Activated CD4-positive, alpha-beta T cell treated with anti-CD3 and anti-CD28 coated beads, Interleukin-2, amount 10 ng/mL, durations not matched to agents 7 days and 5 days (primary cell): ENCODE results near the gene PGS1. TPM values are rescaled to one million over a fixed set of nuclear protein-coding genes. Genes with fewer than 3 reads are reported as not detected.
"Not testable (repeated sequence)": the region's sequence is repeated elsewhere in the genome, so short reads cannot be mapped to it uniquely, and the experiment has no call there.

Experiments used
- CTCF ChIA-PET: fragments of 350-600 bp; sonication (Branson Sonifier 250); formaldehyde crosslinking; loops from one replicate; lab custom pipeline; 2021; ENCODE audit warnings: antibody characterized with exemption; lab: Charles Lee
- POLR2A ChIA-PET: fragments of 350-600 bp; sonication (Branson Sonifier 250); formaldehyde crosslinking; loops from one replicate; lab custom pipeline; 2021; ENCODE audit warnings: antibody characterized with exemption; lab: Charles Lee
- DNase-seq: peaks from one replicate; pipeline ENCODE4 v3.0.0-alpha.2; 2020
- H3K27ac Mint-ChIP-seq: one replicate; pipeline ENCODE4 v1.8.0; 2021; ENCODE audit warnings: mild to moderate bottlenecking, moderate library complexity, mixed read lengths
- H3K27me3 Mint-ChIP-seq: one replicate; pipeline ENCODE4 v1.8.0; 2021; ENCODE audit warnings: mixed read lengths
- H3K36me3 Mint-ChIP-seq: one replicate; pipeline ENCODE4 v1.8.0; 2021; ENCODE audit warnings: low read depth, mixed read lengths
- H3K4me1 Mint-ChIP-seq: one replicate; pipeline ENCODE4 v1.8.0; 2021; ENCODE audit warnings: mixed read lengths
- H3K4me3 Mint-ChIP-seq: one replicate; pipeline ENCODE4 v1.8.0; 2021; ENCODE audit warnings: mild to moderate bottlenecking, moderate library complexity, mixed read lengths
- H3K9me3 Mint-ChIP-seq: one replicate; pipeline ENCODE4 v1.8.0; 2021; ENCODE audit warnings: mixed read lengths
- total RNA-seq, 2 experiments: library from RNA; stranded (reverse); gene quantifications; one replicate each; pipeline ENCODE4 v1.2.3, GENCODE V29; 2021

The PGS1 gene
- total RNA-seq, 2 experiments from 2014 or later: 71.1 to 78.3 TPM

DNA sequence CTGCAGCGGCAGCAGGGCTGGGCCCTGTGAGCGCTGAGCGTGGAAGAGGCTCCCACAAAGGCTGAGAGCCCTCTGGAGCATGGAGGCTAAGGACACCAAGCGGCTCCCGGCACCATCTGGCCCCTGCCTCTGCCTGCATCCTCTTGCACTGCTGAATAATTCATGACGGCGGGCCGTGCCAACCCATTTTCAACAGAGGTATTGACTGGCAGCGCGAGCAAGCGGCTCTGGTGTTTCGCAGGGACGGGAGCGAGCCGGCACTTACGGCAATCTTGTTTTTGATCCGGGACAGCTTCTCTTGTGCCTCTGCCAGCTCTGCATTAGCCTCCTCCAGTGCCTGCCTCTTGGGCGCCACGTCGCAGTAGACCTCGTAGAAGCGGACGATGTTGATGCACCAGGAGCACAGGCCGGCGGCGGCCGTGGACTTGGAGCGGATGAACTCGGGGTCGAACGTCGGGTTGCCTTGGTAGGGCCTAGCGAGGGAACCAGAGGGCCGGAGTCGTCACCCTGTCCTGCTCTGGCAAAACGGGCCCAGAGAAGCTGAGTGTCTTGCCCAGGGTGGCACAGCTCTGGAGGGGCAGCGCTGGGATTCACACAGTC, 80.4 kb downstream of the PGS1 start:
- H3K27ac Mint-ChIP-seq: no peak overlapping the region
- no peaks in the 10 kb centered on the region for H3K9me3 Mint-ChIP-seq
- no peaks in the 10 kb centered on the region for H3K4me1 Mint-ChIP-seq
- H3K27me3 Mint-ChIP-seq: no peaks in the 10 kb centered on the region
- ChIA-PET POLR2A (no interaction called here), CTCF (interaction anchor here (0.6 kb wide), 2 partner anchors 212 to 474 kb away, joined by 4 read pairs; no protein-coding TSS in a partner anchor)
- H3K4me3 Mint-ChIP-seq: no peak overlapping the region
- DNase-seq: no peak
- H3K36me3 Mint-ChIP-seq: no peaks in the 10 kb centered on the region

GRCh38 chr17:78459696-78460095, 81.2 kb downstream of the PGS1 start:
- ChIA-PET CTCF (interaction anchor here (0.6 to 1.2 kb wide), 2 partner anchors 13 to 475 kb away, joined by 3 to 4 read pairs; no protein-coding TSS in a partner anchor), POLR2A (no interaction called here)
- Mint-ChIP-seq H3K4me3 (no peak overlapping the region), H3K4me1 (no peaks in the 10 kb centered on the region), H3K27ac (no peak overlapping the region), H3K36me3 (no peaks in the 10 kb centered on the region), H3K27me3 (no peaks in the 10 kb centered on the region), H3K9me3 (no peaks in the 10 kb centered on the region)
- no peak for DNase-seq

DNA sequence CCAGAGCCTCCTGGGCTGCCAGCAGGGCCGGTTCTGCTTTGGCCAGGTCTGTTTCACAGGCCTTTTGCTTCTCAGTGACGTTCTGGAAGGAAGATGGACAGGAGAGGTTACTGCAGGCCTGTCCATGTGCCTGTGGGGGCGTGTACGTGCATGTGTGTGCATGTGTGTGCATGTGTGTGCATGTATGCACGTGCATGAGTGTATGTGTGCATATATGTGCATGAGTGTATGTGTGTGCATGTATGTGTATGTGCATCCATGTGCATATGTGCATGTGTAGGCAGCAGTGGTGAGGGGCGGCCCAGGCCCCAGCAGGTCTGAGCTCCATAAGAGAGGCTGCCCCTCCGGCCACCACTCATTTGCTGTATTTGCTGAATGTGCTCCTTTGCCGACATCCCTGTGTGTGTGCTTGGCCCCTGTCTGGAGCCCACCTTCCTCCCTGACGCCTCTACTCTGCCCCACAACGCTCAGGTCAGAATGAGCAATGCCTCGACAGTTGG, 81.8 kb downstream of the PGS1 start:
- Mint-ChIP-seq H3K4me1 (no peaks in the 10 kb centered on the region), H3K9me3 (no peaks in the 10 kb centered on the region), H3K27ac (no peak overlapping the region), H3K27me3 (no peaks in the 10 kb centered on the region), H3K36me3 (no peaks in the 10 kb centered on the region), H3K4me3 (no peak overlapping the region)
- no peak for DNase-seq
- ChIA-PET CTCF (interaction anchor here (1.2 kb wide), 1 partner anchor 14 kb away, joined by 3 read pairs; no protein-coding TSS in a partner anchor), POLR2A (no interaction called here)

DNA sequence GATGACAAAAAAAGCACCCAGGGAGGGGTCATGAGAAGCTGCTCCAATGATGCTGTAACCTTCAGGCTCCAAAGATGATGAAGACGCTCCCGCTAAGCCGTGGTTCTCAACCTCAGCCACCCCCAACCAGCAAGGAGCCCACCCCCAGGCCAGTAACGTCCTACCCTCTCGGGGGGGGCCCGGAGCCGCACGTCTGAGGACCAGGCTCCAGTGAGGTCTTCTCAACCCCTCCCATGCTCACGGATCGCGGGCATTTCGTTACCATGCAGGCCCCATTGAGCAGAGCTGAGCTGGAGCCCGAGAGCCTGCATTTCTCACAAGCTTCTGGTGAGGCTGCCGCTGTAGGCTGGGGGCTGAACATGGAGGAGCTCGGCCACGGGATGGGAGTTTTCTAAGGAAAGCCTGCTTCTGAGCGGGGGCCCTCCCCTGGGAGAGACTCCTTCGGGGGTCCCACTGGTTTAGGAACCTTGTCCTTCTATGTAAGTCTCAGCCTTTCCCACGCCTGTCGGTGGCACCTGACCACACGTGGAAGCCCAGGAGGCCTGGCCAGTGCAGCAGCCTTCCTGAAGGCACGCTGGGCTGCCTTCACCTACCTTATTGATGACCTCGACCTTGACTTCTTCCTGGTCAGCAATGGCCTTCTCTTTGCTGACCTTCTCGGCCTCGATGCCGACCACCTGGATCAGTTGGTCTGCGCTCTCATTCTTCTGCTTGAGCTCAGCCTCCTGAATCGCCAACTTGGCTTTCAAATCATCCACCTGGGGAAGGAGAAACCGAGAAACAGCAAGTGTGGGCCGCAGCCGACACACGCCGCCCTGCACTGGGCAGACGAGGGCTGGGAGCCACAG, 82.7 kb downstream of the PGS1 start:
- Mint-ChIP-seq H3K27ac (no peak overlapping the region), H3K9me3 (no peaks in the 10 kb centered on the region), H3K27me3 (no peaks in the 10 kb centered on the region), H3K4me1 (no peaks in the 10 kb centered on the region), H3K4me3 (no peak overlapping the region), H3K36me3 (no peaks in the 10 kb centered on the region)
- ChIA-PET CTCF (interaction anchor here (1.2 kb wide), 1 partner anchor 15 kb away, joined by 3 read pairs; no protein-coding TSS in a partner anchor), POLR2A (no interaction called here)
- DNase-seq: no peak

DNA sequence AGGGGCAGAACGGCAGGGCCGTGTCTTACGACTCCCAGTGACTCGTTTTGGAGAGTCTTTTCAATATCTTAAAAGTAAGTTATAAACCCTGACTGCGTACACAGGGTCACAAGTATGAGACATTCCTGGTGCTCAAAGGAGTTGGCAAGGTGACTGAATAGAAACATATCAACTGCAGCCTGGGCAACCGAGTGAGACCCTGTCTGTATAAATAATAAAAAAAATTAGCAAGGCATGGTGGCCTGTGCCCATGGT, 83.3 kb downstream of the PGS1 start:
- Mint-ChIP-seq H3K4me1 (no peaks in the 10 kb centered on the region), H3K27ac (no peak overlapping the region), H3K9me3 (no peaks in the 10 kb centered on the region), H3K27me3 (no peaks in the 10 kb centered on the region), H3K4me3 (no peak overlapping the region), H3K36me3 (no peaks in the 10 kb centered on the region)
- no peak for DNase-seq
- ChIA-PET POLR2A (no interaction called here), CTCF (interaction anchor here (1.9 kb wide), 1 partner anchor 22 kb away, joined by 4 read pairs; no protein-coding TSS in a partner anchor)

DNA sequence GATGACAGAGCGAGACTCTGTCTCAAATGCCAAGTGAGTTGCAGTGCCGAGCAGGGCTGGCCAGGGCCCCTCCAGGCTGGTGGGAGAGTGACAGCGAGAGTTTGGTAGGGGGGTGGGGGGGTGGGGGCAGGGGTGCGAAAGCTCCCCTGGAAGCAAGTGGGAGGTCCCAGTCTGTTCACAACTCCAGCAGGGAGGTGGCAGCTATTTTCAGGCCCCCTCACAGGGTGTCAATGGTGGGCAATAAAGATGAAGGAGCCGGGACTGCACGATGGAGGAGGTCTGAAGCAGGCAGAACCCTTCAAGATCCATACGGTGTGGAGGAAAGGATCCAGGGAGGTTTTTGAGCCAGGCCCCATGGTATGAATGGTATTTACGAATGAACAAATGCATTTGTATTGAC, 83.7 kb downstream of the PGS1 start:
- Mint-ChIP-seq H3K27ac (no peak overlapping the region), H3K27me3 (no peaks in the 10 kb centered on the region), H3K4me1 (no peaks in the 10 kb centered on the region), H3K4me3 (no peak overlapping the region), H3K9me3 (no peaks in the 10 kb centered on the region), H3K36me3 (no peaks in the 10 kb centered on the region)
- ChIA-PET POLR2A (no interaction called here), CTCF (interaction anchor here (1.9 kb wide), 1 partner anchor 21 kb away, joined by 4 read pairs; no protein-coding TSS in a partner anchor)
- no peak for DNase-seq

DNA sequence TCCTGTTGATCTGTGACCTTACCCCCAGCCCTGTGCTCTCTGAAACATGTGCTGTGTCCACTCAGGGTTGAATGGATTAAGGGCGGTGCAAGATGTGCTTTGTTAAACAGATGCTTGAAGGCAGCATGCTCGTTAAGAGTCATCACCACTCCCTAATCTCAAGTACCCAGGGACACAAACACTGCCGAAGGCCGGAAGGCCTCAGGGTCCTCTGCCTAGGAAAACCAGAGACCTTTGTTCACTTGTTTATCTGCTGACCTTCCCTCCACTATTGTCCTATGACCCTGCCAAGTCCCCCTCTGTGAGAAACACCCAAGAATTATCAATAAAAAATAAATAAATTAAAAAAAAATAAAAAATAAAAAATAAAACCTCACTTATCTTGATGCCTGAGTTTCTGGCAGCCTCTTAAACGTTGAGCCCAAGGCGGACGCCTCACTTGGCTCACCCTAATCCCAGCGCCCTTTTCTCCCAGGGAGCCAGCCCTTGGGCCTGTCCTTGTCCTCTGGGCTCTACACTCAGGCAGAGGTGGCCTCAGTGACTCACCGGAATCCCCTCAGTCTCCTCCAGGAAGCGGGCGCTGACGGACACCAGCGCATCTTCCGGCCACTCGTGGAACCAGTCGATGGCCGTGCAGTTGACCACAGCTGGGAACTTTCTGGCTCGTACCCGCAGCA, 87.8 kb downstream of the PGS1 start:
- H3K36me3 Mint-ChIP-seq, POLR2A ChIA-PET, H3K27me3 Mint-ChIP-seq, H3K4me1 Mint-ChIP-seq, DNase-seq, H3K27ac Mint-ChIP-seq, H3K9me3 Mint-ChIP-seq, H3K4me3 Mint-ChIP-seq, CTCF ChIA-PET: not testable (repeated sequence)

DNA sequence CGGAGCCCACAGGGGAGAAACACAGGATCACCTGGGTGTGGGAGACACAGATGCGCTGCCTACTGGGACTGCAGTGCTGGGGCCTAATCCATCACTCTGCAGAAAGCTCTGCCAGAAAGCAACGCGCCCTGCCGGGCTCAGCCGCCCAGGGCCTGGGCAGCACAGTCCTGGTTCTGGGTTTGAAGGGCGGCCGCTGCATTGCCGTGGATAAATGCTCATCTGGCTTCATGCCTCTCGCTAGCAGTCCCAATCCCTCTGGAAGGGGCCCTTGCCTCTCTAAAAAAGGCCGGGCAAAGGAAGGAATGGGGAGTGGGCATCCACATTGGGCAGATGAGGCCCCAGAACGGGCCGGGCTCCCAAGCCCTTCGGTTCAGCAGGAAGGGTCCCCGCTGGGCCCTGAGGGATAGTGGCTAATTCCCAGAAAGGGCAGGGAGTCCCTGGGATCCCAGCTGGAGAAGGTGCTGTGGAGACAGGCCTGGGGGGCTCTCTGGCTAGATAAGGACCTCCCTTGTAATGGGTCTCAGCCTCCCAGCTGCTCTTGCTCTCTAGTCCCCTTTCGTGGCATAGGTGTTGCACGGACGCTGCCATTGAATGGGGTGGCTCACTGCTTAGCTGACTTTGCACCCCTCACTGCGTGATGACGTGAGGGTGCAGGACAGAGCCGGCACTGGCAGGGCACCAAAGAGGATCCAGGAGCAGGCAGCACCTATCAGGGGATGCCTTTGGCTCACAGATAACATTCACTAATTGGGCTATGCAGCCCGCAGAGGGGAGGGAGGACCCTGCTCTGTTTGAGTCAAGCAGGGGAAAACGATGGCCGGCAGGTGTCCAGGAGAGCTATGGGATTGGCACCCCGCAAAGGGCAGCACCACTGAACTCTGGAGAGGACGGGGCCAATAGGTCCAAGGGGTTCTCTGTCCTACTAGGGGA, 88.6 kb downstream of the PGS1 start:
- Mint-ChIP-seq H3K27ac (no peak overlapping the region), H3K9me3 (no peaks in the 10 kb centered on the region), H3K4me3 (no peak overlapping the region), H3K36me3 (no peaks in the 10 kb centered on the region), H3K4me1 (no peaks in the 10 kb centered on the region), H3K27me3 (no peaks in the 10 kb centered on the region)
- ChIA-PET CTCF (no interaction called here), POLR2A (no interaction called here)
- DNase-seq: no peak

DNA sequence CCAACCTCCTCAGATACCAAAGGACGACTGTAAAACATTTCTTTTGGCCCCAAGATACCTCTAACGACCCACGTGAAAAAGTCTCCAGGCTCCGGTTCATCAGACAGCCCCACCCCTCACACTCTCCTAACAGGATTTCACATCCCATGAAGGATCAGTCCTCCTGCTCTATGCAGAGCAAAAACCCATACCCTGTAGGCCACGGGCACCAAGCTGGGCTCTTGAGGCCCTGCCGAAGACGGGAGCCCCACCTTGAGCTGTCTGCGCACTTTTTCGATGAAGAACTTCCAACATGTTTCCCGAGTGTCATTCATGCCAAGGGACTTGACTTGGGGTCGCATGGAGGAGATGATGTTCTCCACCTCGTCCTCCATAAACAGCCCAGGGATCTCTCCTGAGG, 89.9 kb downstream of the PGS1 start:
- CTCF ChIA-PET: no interaction called here
- no peak overlapping the region for H3K27ac Mint-ChIP-seq

DNA sequence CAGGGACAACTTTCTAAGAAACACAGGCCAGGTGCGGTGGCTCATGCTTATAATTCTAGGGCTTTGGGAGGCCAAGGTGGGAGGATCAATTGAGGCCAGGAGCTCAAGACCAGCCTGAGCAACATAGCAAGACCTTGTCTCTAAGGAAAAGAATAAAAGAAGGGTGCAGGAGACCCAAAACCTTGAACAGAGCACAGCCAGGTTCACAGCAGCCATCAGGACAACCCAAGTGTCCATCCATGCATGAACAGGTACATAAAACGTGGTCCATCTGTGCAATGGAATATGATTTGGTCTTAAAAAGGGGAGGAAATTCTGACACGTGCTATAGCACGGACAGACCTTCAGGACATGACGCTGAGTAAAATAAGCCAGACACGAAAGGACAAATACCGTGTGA, 91.0 kb downstream of the PGS1 start:
- no peak overlapping the region for H3K4me3 Mint-ChIP-seq
- POLR2A ChIA-PET: no interaction called here
- H3K27ac Mint-ChIP-seq: no peak overlapping the region
- H3K36me3 Mint-ChIP-seq: no peaks in the 10 kb centered on the region
- H3K9me3 Mint-ChIP-seq: no peaks in the 10 kb centered on the region
- peaks cover under 1% of the 10 kb centered on the region for H3K4me1 Mint-ChIP-seq
- H3K27me3 Mint-ChIP-seq: peaks cover 3% of the 10 kb centered on the region
- CTCF ChIA-PET: no interaction called here
- no peak for DNase-seq

More for the DNA sequence above, 89.9 kb downstream of the PGS1 start:
- H3K4me3 Mint-ChIP-seq: no peak overlapping the region
- POLR2A ChIA-PET: no interaction called here
- H3K36me3 Mint-ChIP-seq: no peaks in the 10 kb centered on the region
- no peaks in the 10 kb centered on the region for H3K9me3 Mint-ChIP-seq
- no peaks in the 10 kb centered on the region for H3K4me1 Mint-ChIP-seq
- no peaks in the 10 kb centered on the region for H3K27me3 Mint-ChIP-seq
- DNase-seq: no peak

GRCh38 chr17:78471635-78472034, 93.2 kb downstream of the PGS1 start:
- Mint-ChIP-seq H3K4me1 (peaks cover 3% of the 10 kb centered on the region), H3K27ac (no peak overlapping the region), H3K36me3 (no peaks in the 10 kb centered on the region), H3K27me3 (peaks cover 5% of the 10 kb centered on the region), H3K9me3 (no peaks in the 10 kb centered on the region), H3K4me3 (no peak overlapping the region)
- ChIA-PET CTCF (interaction anchor here (1.2 kb wide), 1 partner anchor 237 kb away, joined by 4 read pairs; no protein-coding TSS in a partner anchor), POLR2A (no interaction called here)
- no peak for DNase-seq
